Measurements from ENCODE around the gene CTNNAL1. TPM values are rescaled to one million over a fixed set of nuclear protein-coding genes. Genes with fewer than 3 reads are reported as not detected.
"Not testable (repeated sequence)": the region's sequence is repeated elsewhere in the genome, so short reads cannot be mapped to it uniquely, and the experiment has no call there.

CTNNAL1 gene
- total and polyA plus RNA-seq, 4 donors = 20.6 to 53.9 (median 37.0) TPM

GRCh38 chr9:108900176-108900575 is 113.1 kb downstream of the CTNNAL1 start:
- no peak overlapping the region for H3K27ac ChIP-seq (ENCODE audit: low read depth in 1 of 2, low read length in 1 of 2)
- DNase-seq (no peak), ATAC-seq (ENCODE audit: insufficient read depth, low FRiP score) (no peak)
- H3K9me3 ChIP-seq (ENCODE audit: control insufficient read depth in 4 of 4, insufficient read depth in 3 of 4, low read length in 3 of 4) = no peaks in the 10 kb centered on the region
- WGBS, 2 donors = 87 to 98% methylated on average over 5 of the region's 5 CpGs
- no peak overlapping the region for H3K4me3 ChIP-seq
- no peak overlapping the region for H3K9ac ChIP-seq (ENCODE audit: insufficient read depth in 1 of 2, low read length in 2 of 2)
- H3K27me3 ChIP-seq (ENCODE audit: control insufficient read depth in 3 of 3, insufficient read depth in 3 of 3, low read length in 2 of 3) = no peaks in the 10 kb centered on the region
- no peak for TF ChIP-seq CTCF (IDR thresholded peaks at IDR 0.05; ENCODE audit: control extremely low read depth, extremely low read depth)
- peaks cover 15 to 50% (median 36%) of the 10 kb centered on the region in 4 donors for H3K36me3 ChIP-seq (ENCODE audit: control insufficient read depth in 4 of 4, insufficient read depth in 4 of 4, low read length in 4 of 4)
- no peaks in the 10 kb centered on the region for H3K4me1 ChIP-seq (ENCODE audit: control insufficient read depth in 5 of 5, insufficient read depth in 5 of 5, low read length in 5 of 5)

DNA sequence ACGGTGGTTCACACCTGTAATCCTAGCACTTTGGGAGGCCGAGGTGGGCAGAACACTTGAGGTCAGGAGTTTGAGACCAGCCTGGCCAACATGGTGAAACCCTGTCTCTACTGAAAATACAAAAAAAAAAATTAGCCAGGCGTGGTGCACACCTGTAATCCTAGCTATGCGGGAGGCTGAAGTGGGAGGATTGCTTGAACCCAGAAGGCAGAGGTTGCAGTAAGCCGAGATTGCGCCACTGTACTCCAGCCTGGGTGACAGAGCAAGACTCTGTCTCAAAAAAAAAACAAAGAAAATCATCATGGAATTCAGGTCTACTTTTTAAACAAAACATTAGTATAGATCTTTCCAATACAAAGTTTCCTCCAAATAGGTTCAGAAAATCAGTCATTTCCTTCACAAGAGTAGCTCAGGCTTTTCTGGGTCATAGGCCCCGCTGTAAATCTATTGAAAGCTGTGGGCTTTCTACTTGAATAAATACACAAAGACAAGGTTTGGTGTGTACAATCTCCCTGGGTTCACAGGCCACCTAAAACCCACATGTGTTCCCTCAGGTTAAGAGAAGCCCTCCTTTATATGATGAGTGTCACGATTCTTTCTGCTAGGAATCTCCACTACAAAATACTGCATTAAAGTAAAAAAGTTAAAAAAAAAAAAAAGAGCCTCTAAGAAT is 114.1 kb downstream of the CTNNAL1 start:
- not testable (repeated sequence) for H3K27ac ChIP-seq (ENCODE audit: low read depth in 1 of 2, low read length in 1 of 2); H3K9me3 ChIP-seq (ENCODE audit: control insufficient read depth in 4 of 4, insufficient read depth in 3 of 4, low read length in 3 of 4); DNase-seq; H3K9ac ChIP-seq (ENCODE audit: insufficient read depth in 1 of 2, low read length in 2 of 2); H3K4me1 ChIP-seq (ENCODE audit: control insufficient read depth in 5 of 5, insufficient read depth in 5 of 5, low read length in 5 of 5); ATAC-seq (ENCODE audit: insufficient read depth, low FRiP score); H3K27me3 ChIP-seq (ENCODE audit: control insufficient read depth in 3 of 3, insufficient read depth in 3 of 3, low read length in 2 of 3); H3K4me3 ChIP-seq
- WGBS, 2 donors = 95 to 98% methylated on average over 8 of the region's 8 CpGs
- peaks cover 19 to 57% (median 40%) of the 10 kb centered on the region in 4 donors for H3K36me3 ChIP-seq (ENCODE audit: control insufficient read depth in 4 of 4, insufficient read depth in 4 of 4, low read length in 4 of 4)

DNA sequence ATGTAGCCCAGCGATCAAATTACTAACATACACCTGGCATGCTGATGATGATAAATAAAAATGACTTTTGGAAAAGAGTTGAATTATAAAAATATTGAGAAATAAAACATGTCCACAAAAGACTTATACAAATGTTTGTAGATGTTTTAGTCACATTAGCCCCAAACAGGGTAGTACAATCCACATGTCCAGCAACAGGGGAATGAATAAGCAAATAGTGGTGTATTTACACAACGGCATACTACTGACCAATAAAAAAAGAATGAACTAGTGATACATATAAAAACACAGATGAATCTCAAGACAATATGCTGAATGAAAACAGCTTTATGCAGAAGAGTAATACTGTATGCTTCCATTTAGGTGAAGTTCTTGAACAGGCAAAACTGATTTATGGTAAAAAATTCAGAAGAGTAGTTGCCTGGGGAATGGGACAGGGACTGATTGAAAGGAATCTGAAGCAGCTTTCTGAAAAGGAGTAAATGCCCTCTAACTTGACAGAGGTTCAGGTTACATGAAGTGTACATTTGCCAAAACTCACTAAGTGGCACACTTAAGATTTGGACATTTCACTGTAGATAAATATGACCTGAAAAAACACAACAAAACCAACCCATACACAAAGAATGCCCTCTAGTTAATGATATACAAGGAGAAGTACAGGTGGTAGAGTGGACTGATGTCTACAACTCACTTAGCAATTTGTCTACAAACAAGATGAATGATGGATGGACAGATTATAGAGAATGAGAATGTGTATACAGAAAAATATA is 115.8 kb downstream of the CTNNAL1 start:
- Histone ChIP-seq H3K4me3 (no peak overlapping the region), H3K9me3 (ENCODE audit: control insufficient read depth in 4 of 4, insufficient read depth in 3 of 4, low read length in 3 of 4) (no peaks in the 10 kb centered on the region), H3K27ac (ENCODE audit: low read depth in 1 of 2, low read length in 1 of 2) (no peak overlapping the region), H3K4me1 (ENCODE audit: control insufficient read depth in 5 of 5, insufficient read depth in 5 of 5, low read length in 5 of 5) (no peaks in the 10 kb centered on the region), H3K9ac (ENCODE audit: insufficient read depth in 1 of 2, low read length in 2 of 2) (no peak overlapping the region), H3K36me3 (ENCODE audit: control insufficient read depth in 4 of 4, insufficient read depth in 4 of 4, low read length in 4 of 4) (peaks cover 24 to 62% (median 38%) of the 10 kb centered on the region in 4 donors), H3K27me3 (ENCODE audit: control insufficient read depth in 3 of 3, insufficient read depth in 3 of 3, low read length in 2 of 3) (no peaks in the 10 kb centered on the region)
- 98% methylated on average over 2 of the region's 2 CpGs for WGBS, 2 donors
- ATAC-seq (ENCODE audit: insufficient read depth, low FRiP score) (no peak), DNase-seq (no peak)
- no peak for TF ChIP-seq CTCF (IDR thresholded peaks at IDR 0.05; ENCODE audit: control extremely low read depth, extremely low read depth)

DNA sequence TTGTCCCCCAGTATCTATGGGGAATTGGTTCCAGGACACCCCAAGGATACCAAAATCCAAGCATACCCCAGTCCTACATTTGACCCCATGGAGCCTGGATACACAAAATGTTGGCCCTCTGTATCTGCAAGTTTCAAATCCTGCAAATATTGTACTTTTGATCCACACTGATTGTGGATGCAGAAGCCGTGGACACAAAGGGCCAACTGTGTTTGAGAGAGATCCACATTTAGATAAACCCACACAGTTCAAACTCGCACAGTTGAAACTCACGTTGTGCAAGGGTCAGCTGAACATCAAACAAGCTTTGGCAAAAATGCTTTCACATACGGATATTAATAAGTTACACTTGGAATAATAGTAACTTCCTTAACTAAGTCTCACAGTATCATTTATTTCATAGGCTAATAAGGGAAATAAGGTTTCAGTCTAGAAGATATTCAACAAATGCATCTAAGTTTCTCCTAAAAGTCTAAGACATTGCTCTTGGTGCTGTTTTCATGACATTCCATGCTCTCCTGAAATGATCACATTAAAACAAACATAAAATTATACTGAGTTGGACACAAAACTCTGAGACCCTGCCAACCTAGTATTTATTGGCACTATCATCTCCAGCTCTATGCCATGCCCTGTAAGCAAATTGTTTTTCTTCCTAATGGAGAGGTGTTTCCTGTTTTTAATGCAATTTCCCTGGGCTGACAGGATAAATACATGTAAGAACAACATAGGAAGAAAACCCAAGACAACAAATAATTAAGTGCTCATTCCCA is 118.9 kb downstream of the CTNNAL1 start:
- TF ChIP-seq CTCF (IDR thresholded peaks at IDR 0.05; ENCODE audit: control extremely low read depth, extremely low read depth) = no peak
- Histone ChIP-seq H3K4me3 (no peak overlapping the region), H3K9me3 (ENCODE audit: control insufficient read depth in 4 of 4, insufficient read depth in 3 of 4, low read length in 3 of 4) (no peaks in the 10 kb centered on the region), H3K9ac (ENCODE audit: insufficient read depth in 1 of 2, low read length in 2 of 2) (no peak overlapping the region), H3K27me3 (ENCODE audit: control insufficient read depth in 3 of 3, insufficient read depth in 3 of 3, low read length in 2 of 3) (no peaks in the 10 kb centered on the region), H3K27ac (ENCODE audit: low read depth in 1 of 2, low read length in 1 of 2) (no peak overlapping the region), H3K36me3 (ENCODE audit: control insufficient read depth in 4 of 4, insufficient read depth in 4 of 4, low read length in 4 of 4) (peaks cover 31 to 66% (median 39%) of the 10 kb centered on the region in 4 donors), H3K4me1 (ENCODE audit: control insufficient read depth in 5 of 5, insufficient read depth in 5 of 5, low read length in 5 of 5) (no peaks in the 10 kb centered on the region)
- WGBS, 2 donors = 85 to 93% methylated on average over 4 of the region's 4 CpGs
- ATAC-seq (ENCODE audit: insufficient read depth, low FRiP score) (no peak), DNase-seq (no peak)
